HepG2 (cell line): Measurements from ENCODE around the gene HCAR1. TPM values are rescaled to one million over a fixed set of nuclear protein-coding genes. Genes with fewer than 3 reads are reported as not detected.
A peak's percentile ranks its signal among the peaks of the same experiment; 100 is the strongest.

Experiments
- ATAC-seq: fragments of 200-7000 bp; cut with Tn5 transposase; 3 replicates; pipeline ENCODE4 v1.9.1; 2020; ENCODE audit warnings: mild to moderate bottlenecking, moderate library complexity
- BruUV-seq: library from RNA; stranded (reverse); fragments of 400-500 nt; replicated peaks from 2 replicates; lab custom pipeline; 2021; lab: Mats Ljungman, UMichigan
- CTCF ChIA-PET: fragments of 300-600 bp; formaldehyde crosslinking; extraction: SDS; loops from one replicate; lab custom pipeline; 2021; ENCODE audit warnings: low total read pairs, inconsistent platforms, low intra/inter-chr PET ratio; lab: Yijun Ruan, JAX
- POLR2A ChIA-PET: fragments of 350-600 bp; sonication (Branson Sonifier 250); formaldehyde crosslinking; loops from one replicate; lab custom pipeline; 2020; ENCODE audit warnings: antibody characterized with exemption, inconsistent platforms; lab: Yijun Ruan, JAX
- DNase-seq: peaks from one replicate; pipeline ENCODE4 v3.0.0-alpha.2; 2015; ENCODE audit warnings: low spot score
- FAIRE-seq: peaks from 3 replicates; lab custom pipeline; 2011; peaks lifted over from hg19 to GRCh38; lab: Jason Lieb, UNC
- H2AFZ ChIP-seq: one replicate; pipeline ENCODE4 v1.6.1; 2011; ENCODE audit warnings: low read length, inconsistent platforms
- H3K27ac ChIP-seq: fragments of 300-600 bp; 3 replicates; pipeline ENCODE4 v1.8.0; 2011; ENCODE audit warnings: mixed run types, mild to moderate bottlenecking, mixed read lengths, low read length, inconsistent platforms; ENCODE audit not compliant: insufficient read depth; ENCODE audit errors: extremely low read length
- H3K27me3 ChIP-seq, 2 experiments: fragments of 200-600 bp in 1 of 2; 2 replicates in 1 of 2; 3 replicates in 1 of 2; pipeline versions ENCODE4 v1.6.0 to v1.8.0; 2011; ENCODE audit warnings: low read length in 2 of 2, mild to moderate bottlenecking in 2 of 2, moderate library complexity in 2 of 2, inconsistent platforms in 1 of 2; ENCODE audit not compliant: insufficient read depth in 2 of 2, control insufficient read depth in 1 of 2
- H3K36me3 ChIP-seq, 2 experiments: fragments of 200-600 bp in 1 of 2; replicated peaks in 1 of 2; 2 replicates in 1 of 2; 3 replicates in 1 of 2; pipeline versions ENCODE4 v1.5.1 to v1.8.0; 2011; ENCODE audit warnings: low read length in 2 of 2, inconsistent platforms in 1 of 2; ENCODE audit not compliant: insufficient read depth in 2 of 2, control insufficient read depth in 1 of 2
- H3K4me1 ChIP-seq: 2 replicates; pipeline ENCODE4 v1.5.1; 2012; ENCODE audit warnings: low read length, inconsistent platforms; ENCODE audit not compliant: insufficient read depth
- H3K4me2 ChIP-seq: 2 replicates; pipeline ENCODE4 v1.6.0; 2011; ENCODE audit warnings: low read depth, low read length, inconsistent platforms
- H3K4me3 ChIP-seq, 3 experiments: fragments of 200-600 bp in 1 of 3; sonication (generic), shearing (Covaris generic) in 1 of 3; replicated peaks in 1 of 3; 2 replicates each; pipeline ENCODE4 v1.5.1; 2011 to 2016; ENCODE audit warnings: low read length in 3 of 3, inconsistent platforms in 2 of 3, low read depth in 2 of 3, mild to moderate bottlenecking in 2 of 3, control low read depth in 1 of 3, mixed read lengths in 1 of 3; ENCODE audit not compliant: insufficient read depth in 1 of 3
- H3K79me2 ChIP-seq: one replicate; pipeline ENCODE4 v1.6.1; 2011; ENCODE audit warnings: low read length, inconsistent platforms; ENCODE audit not compliant: insufficient read depth
- H3K9ac ChIP-seq: 2 replicates; pipeline ENCODE4 v1.6.0; 2011; ENCODE audit warnings: mild to moderate bottlenecking, low read depth, low read length, inconsistent platforms; ENCODE audit not compliant: insufficient read depth
- H3K9me3 ChIP-seq: 2 replicates; pipeline ENCODE4 v1.5.1; 2012; ENCODE audit warnings: mild to moderate bottlenecking, low read length
- H4K20me1 ChIP-seq: 2 replicates; pipeline ENCODE4 v1.6.0; 2011; ENCODE audit warnings: inconsistent platforms, mild to moderate bottlenecking, low read length, moderate library complexity; ENCODE audit not compliant: insufficient read depth
- ARID5B ChIP-seq: IDR thresholded peaks from 2 replicates; pipeline ENCODE4 v1.4.0; 2020; ENCODE audit warnings: mild to moderate bottlenecking, missing genetic modification reagents
- CAMTA2 ChIP-seq: sonication (generic); formaldehyde crosslinking; IDR thresholded peaks from 2 replicates; pipeline ENCODE4 v1.4.0; 2020; ENCODE audit warnings: mild to moderate bottlenecking, missing genetic modification reagents, borderline replicate concordance
- ELF3 ChIP-seq: IDR thresholded peaks from 2 replicates; pipeline ENCODE4 v1.6.1; 2016; ENCODE audit warnings: missing genetic modification reagents, missing compliant biosample characterization
- JARID2 ChIP-seq: sonication (generic); formaldehyde crosslinking; IDR thresholded peaks from 2 replicates; pipeline ENCODE4 v1.8.1; 2023; ENCODE audit warnings: missing genetic modification reagents, inconsistent platforms; ENCODE audit not compliant: insufficient replicate concordance
- ONECUT2 ChIP-seq: sonication (generic); formaldehyde crosslinking; IDR thresholded peaks from 2 replicates; pipeline ENCODE4 v1.4.0; 2020; ENCODE audit warnings: missing genetic modification reagents
- PPARG ChIP-seq: conservative IDR thresholded peaks from 2 replicates; pipeline ENCODE4 v1.6.1; 2016; ENCODE audit warnings: missing biosample characterization, missing genetic modification reagents
- RCOR2 ChIP-seq: IDR thresholded peaks from 2 replicates; pipeline ENCODE4 v1.6.1; 2016; ENCODE audit warnings: missing biosample characterization, missing genetic modification reagents
- RFXAP ChIP-seq: sonication (generic); formaldehyde crosslinking; IDR thresholded peaks from 2 replicates; pipeline ENCODE4 v1.4.0; 2020; ENCODE audit warnings: missing genetic modification reagents, borderline replicate concordance
- SALL1 ChIP-seq: sonication (generic); formaldehyde crosslinking; IDR thresholded peaks from 2 replicates; pipeline ENCODE4 v1.8.0; 2022; ENCODE audit warnings: mild to moderate bottlenecking, missing genetic modification reagents
- SNAPC5 ChIP-seq: sonication (generic); formaldehyde crosslinking; IDR thresholded peaks from 2 replicates; pipeline ENCODE4 v1.8.1; 2023; ENCODE audit warnings: mild to moderate bottlenecking, missing genetic modification reagents, borderline replicate concordance
- YEATS4 ChIP-seq: sonication (generic); formaldehyde crosslinking; IDR thresholded peaks from 2 replicates; pipeline ENCODE4 v1.4.0; 2020; ENCODE audit warnings: missing genetic modification reagents, borderline replicate concordance
- ZBTB14 ChIP-seq: sonication (generic); formaldehyde crosslinking; IDR thresholded peaks from 2 replicates; pipeline ENCODE4 v1.4.0; 2020; ENCODE audit warnings: missing genetic modification reagents
- ZBTB43 ChIP-seq: sonication (generic); formaldehyde crosslinking; conservative IDR thresholded peaks from 2 replicates; pipeline ENCODE4 v1.4.0; 2020; ENCODE audit warnings: missing genetic modification reagents
- ZHX1 ChIP-seq: sonication (generic); formaldehyde crosslinking; IDR thresholded peaks from 2 replicates; pipeline ENCODE4 v1.8.1; 2022; ENCODE audit warnings: low read depth, mild to moderate bottlenecking, missing genetic modification reagents
- ZNF7 ChIP-seq: IDR thresholded peaks from 2 replicates; pipeline ENCODE4 v1.6.1; 2016; ENCODE audit warnings: missing biosample characterization, missing genetic modification reagents
- ZNF879 ChIP-seq: sonication (generic); formaldehyde crosslinking; IDR thresholded peaks from 2 replicates; pipeline ENCODE4 v1.8.1; 2023; ENCODE audit warnings: missing genetic modification reagents
- WGBS: methylation state at CpG from one replicate; pipeline ENCODE4 v1.1.6; 2017; ENCODE audit warnings: low lambda C conversion rate; 5-methylcytosine and 5-hydroxymethylcytosine counted together
- in situ Hi-C: cut with HindIII; loops from 2 replicates; pipeline ENCODE4 v1.10.0; 2017; ENCODE audit warnings: low pct_unique_long_range_greater_than_20kb; ENCODE audit not compliant: extremely low pct_ligation_motif_present
- intact Hi-C: fragments of 100-400 bp; cut with micrococcal nuclease; formaldehyde crosslinking; loops from one replicate; pipeline ENCODE4 v1.10.0; 2022; ENCODE audit not compliant: unreplicated experiment
- polyA plus RNA-seq, 8 experiments: library from polyadenylated mRNA; depleted of rRNA in 3 of 8; stranded (reverse) in 7 of 8; unstranded in 1 of 8; fragments of >200 nt; fragmentation: Illumina TruSeq in 4 of 8; extraction: Trizol in 4 of 8; gene quantifications; 2 replicates each; pipeline versions ENCODE4 v1.2.1 to v1.2.3, GENCODE V29; 2011 to 2016; ENCODE audit warnings: low read depth in 4 of 8, missing spikeins in 1 of 8, mixed read lengths in 1 of 8; ENCODE audit not compliant: insufficient read depth in 1 of 8
- total RNA-seq, 5 experiments: library from RNA; depleted of rRNA; stranded (reverse); fragments of >200 nt; fragmentation: Illumina TruSeq; extraction: Trizol; gene quantifications; 2 replicates each; pipeline ENCODE4 v1.2.3, GENCODE V29; 2016; ENCODE audit warnings: low read depth in 1 of 5

Gene HCAR1
- total and polyA plus RNA-seq, 2 of the 13 experiments (the other 11 are each of a cell fraction or from before 2014, with no cell fraction given), result 0.53 to 4.4 TPM

GRCh38 chr12:122691566-122691965 lies 39.1 kb downstream of the HCAR1 start:
- BruUV-seq, result no TSS peak

More at GRCh38 chr12:122691566-122691965, 39.1 kb downstream of the HCAR1 start:
- Histone ChIP-seq H3K36me3 (no peaks in the 10 kb centered on the region), H3K27me3 (no peaks in the 10 kb centered on the region), H3K27ac (no peak overlapping the region), H3K9me3 (no peaks in the 10 kb centered on the region), H3K4me2 (peak overlapping the region; percentile 86), H3K4me3 (peak overlapping the region; percentile 40 to 58 (median 50); a peak in 5 of 6 replicates), H3K9ac (peak overlapping the region; percentile 23; the same call in 1 of the 2 replicates), H3K4me1 (peaks cover 31% of the 10 kb centered on the region), H2AFZ (peak overlapping the region; percentile 85), H3K79me2 (no peaks in the 10 kb centered on the region), H4K20me1 (no peaks in the 10 kb centered on the region)
- intact Hi-C loops, result no loop called here
- ChIA-PET POLR2A (no interaction called here), CTCF (no interaction called here)
- TF ChIP-seq RFXAP (CRISPR knock-in tag) (no peak), ONECUT2 (CRISPR knock-in tag) (peak; percentile 84), RCOR2 (CRISPR knock-in tag) (no peak), ZBTB43 (no peak), JARID2 (no peak), ARID5B (CRISPR knock-in tag) (0 out of 2 replicates have a peak, but pooled peaks have one; percentile 8), ZHX1 (CRISPR knock-in tag) (no peak), YEATS4 (CRISPR knock-in tag) (0 out of 2 replicates have a peak, but pooled peaks have one; percentile 27), CAMTA2 (no peak), PPARG (CRISPR knock-in tag) (peak; percentile 44; the same call in 1 of the 2 replicates), ELF3 (CRISPR knock-in tag) (no peak), ZNF7 (CRISPR knock-in tag) (no peak), SALL1 (CRISPR knock-in tag) (no peak), ZBTB14 (no peak), ZNF879 (CRISPR knock-in tag) (no peak), SNAPC5 (CRISPR knock-in tag) (no peak)
- in situ Hi-C loops, result no loop called here
- FAIRE-seq (no peak), DNase-seq (no peak), ATAC-seq (no peak; the same call in 2 of the 3 replicates)
- WGBS, result 28% methylated on average over 3 of the region's 3 CpGs
